K562 (cell line): Measurements from ENCODE around the gene AMPD3. TPM values are rescaled to one million over a fixed set of nuclear protein-coding genes. Genes with fewer than 3 reads are reported as not detected.
A peak's percentile ranks its signal among the peaks of the same experiment; 100 is the strongest.

Experiments
- CC2D1A ChIP-seq: fragments of 450-650 bp; IDR thresholded peaks from 2 replicates; pipeline ENCODE4 v1.6.1; 2017; ENCODE audit warnings: mild to moderate bottlenecking
- CTBP1 ChIP-seq: fragments of 450-650 bp; IDR thresholded peaks from 2 replicates; pipeline ENCODE4 v1.6.1; 2016; ENCODE audit warnings: borderline replicate concordance
- RAD21 ChIP-seq, 2 experiments: fragments of 250-450 bp in 1 of 2; fragments of 450-650 bp in 1 of 2; sonication (Bioruptor Pico) in 1 of 2; formaldehyde crosslinking in 1 of 2; IDR thresholded peaks in 1 of 2; conservative IDR thresholded peaks in 1 of 2; 2 replicates each; pipeline versions ENCODE4 v1.4.0 to v1.8.0; 2020 to 2022; ENCODE audit warnings: mild to moderate bottlenecking in 2 of 2, moderate library complexity in 1 of 2
- RB1 ChIP-seq: fragments of 450-650 bp; IDR thresholded peaks from 2 replicates; pipeline ENCODE4 v1.6.1; 2017; ENCODE audit warnings: low read depth, mild to moderate bottlenecking
- SMC3 ChIP-seq: conservative IDR thresholded peaks from 2 replicates; pipeline ENCODE4 v1.6.1; 2011; ENCODE audit warnings: low read depth, low read length, improper control_type of control experiment; ENCODE audit not compliant: insufficient read depth
- polyA plus RNA-seq, 8 experiments: library from polyadenylated mRNA; depleted of rRNA in 4 of 8; stranded (reverse) in 5 of 8; unstranded in 3 of 8; fragments of >200 nt; fragmentation: Nextera tagmentation in 2 of 8; fragmentation: Illumina TruSeq in 1 of 8; extraction: Ambion mirVana in 2 of 8; extraction: Trizol in 1 of 8; gene quantifications; 2 replicates each; pipeline versions ENCODE4 v1.2.1 to v1.2.3, GENCODE V29; 2011 to 2014; ENCODE audit warnings: inconsistent platforms in 1 of 8, missing spikeins in 1 of 8
- total RNA-seq, 7 experiments: library from RNA; depleted of rRNA in 6 of 7; stranded (reverse); fragments of >200 nt in 6 of 7; fragmentation: Illumina TruSeq in 2 of 7; extraction: Trizol in 2 of 7; gene quantifications; 2 replicates each; pipeline versions ENCODE4 v1.2.1 to v1.2.3, GENCODE V29; 2011 to 2021; ENCODE audit warnings: low replicate concordance in 1 of 7
- TF ChIP-seq, protein P1 (sequence below): sonication (generic); formaldehyde crosslinking; IDR thresholded peaks from 2 replicates; pipeline ENCODE4 v1.8.0; 2022; ENCODE audit warnings: mild to moderate bottlenecking, missing genetic modification reagents
- TF ChIP-seq, protein P2 (sequence below): fragments of 450-650 bp; formaldehyde crosslinking; IDR thresholded peaks from 2 replicates; pipeline ENCODE4 v1.4.0; 2020; ENCODE audit warnings: mild to moderate bottlenecking, moderate library complexity
- TF ChIP-seq, protein P3 (sequence below): IDR thresholded peaks from 2 replicates; pipeline ENCODE4 v1.6.1; 2014; ENCODE audit warnings: antibody characterized with exemption

Gene AMPD3
- total and polyA plus RNA-seq, 9 of the 15 experiments (the other 6 are each of a cell fraction or from before 2014, with no cell fraction given) = 4.4 to 23.6 (median 11.2) TPM

DNA sequence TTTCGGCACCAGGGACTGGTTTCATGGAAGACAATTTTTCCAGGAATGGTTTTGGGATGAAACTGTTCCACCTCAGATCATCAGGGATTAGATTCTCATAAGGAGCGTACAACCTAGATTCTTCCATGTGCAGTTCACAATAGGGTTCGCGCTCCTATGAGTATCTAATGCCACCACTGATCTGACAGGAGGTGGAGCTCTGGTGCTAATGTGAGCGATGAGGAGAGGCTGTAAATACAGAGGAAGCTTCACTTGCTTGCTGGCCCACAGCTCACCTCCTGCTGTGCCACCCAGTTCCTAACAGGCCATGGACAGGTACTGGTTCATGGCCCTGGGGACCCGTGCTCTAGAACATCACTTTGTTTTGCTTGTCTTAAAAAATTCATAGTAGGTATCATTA is 41.8 kb upstream of the AMPD3 start (continued):
- TF ChIP-seq, protein P1, sequence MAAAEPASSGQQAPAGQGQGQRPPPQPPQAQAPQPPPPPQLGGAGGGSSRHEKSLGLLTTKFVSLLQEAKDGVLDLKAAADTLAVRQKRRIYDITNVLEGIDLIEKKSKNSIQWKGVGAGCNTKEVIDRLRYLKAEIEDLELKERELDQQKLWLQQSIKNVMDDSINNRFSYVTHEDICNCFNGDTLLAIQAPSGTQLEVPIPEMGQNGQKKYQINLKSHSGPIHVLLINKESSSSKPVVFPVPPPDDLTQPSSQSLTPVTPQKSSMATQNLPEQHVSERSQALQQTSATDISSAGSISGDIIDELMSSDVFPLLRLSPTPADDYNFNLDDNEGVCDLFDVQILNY = no peak
- TF ChIP-seq CC2D1A = no peak
- peak; percentile 30; the same call in 1 of the 2 replicates for TF ChIP-seq CTBP1
- TF ChIP-seq, protein P2, sequence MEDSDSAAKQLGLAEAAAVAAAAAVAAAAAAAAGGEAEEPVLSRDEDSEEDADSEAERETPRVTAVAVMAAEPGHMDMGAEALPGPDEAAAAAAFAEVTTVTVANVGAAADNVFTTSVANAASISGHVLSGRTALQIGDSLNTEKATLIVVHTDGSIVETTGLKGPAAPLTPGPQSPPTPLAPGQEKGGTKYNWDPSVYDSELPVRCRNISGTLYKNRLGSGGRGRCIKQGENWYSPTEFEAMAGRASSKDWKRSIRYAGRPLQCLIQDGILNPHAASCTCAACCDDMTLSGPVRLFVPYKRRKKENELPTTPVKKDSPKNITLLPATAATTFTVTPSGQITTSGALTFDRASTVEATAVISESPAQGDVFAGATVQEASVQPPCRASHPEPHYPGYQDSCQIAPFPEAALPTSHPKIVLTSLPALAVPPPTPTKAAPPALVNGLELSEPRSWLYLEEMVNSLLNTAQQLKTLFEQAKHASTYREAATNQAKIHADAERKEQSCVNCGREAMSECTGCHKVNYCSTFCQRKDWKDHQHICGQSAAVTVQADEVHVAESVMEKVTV (CRISPR knock-in tag) = peak; percentile 74
- TF ChIP-seq RB1 = 0 out of 2 replicates have a peak, but pooled peaks have one; percentile 19
- TF ChIP-seq, protein P3, sequence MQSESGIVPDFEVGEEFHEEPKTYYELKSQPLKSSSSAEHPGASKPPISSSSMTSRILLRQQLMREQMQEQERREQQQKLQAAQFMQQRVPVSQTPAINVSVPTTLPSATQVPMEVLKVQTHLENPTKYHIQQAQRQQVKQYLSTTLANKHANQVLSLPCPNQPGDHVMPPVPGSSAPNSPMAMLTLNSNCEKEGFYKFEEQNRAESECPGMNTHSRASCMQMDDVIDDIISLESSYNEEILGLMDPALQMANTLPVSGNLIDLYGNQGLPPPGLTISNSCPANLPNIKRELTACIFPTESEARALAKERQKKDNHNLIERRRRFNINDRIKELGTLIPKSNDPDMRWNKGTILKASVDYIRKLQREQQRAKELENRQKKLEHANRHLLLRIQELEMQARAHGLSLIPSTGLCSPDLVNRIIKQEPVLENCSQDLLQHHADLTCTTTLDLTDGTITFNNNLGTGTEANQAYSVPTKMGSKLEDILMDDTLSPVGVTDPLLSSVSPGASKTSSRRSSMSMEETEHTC = no peak
- TF ChIP-seq RAD21 (CRISPR knock-in tag; conservative IDR thresholded peaks at IDR 0.05 in 1 of 2, IDR thresholded peaks at IDR 0.05 in 1 of 2) = peak; percentile 80 to 93
- peak; percentile 54 for TF ChIP-seq SMC3
